BLaER1 (cell line): ENCODE data around the gene TGOLN2.
"Not testable (repeated sequence)": the region's sequence is repeated elsewhere in the genome, so short reads cannot be mapped to it uniquely, and the experiment has no call there.

Source experiments
- H3K27ac ChIP-seq: shearing (Covaris generic); formaldehyde crosslinking; 2 replicates; pipeline ENCODE4 v1.8.1; 2022
- H3K27me3 ChIP-seq: shearing (Covaris generic); formaldehyde crosslinking; 2 replicates; pipeline ENCODE4 v1.8.1; 2022
- H3K36me3 ChIP-seq: shearing (Covaris generic); formaldehyde crosslinking; 2 replicates; pipeline ENCODE4 v1.8.1; 2022
- H3K4me1 ChIP-seq: shearing (Covaris generic); formaldehyde crosslinking; 2 replicates; pipeline ENCODE4 v1.8.1; 2022
- H3K4me2 ChIP-seq: shearing (Covaris generic); formaldehyde crosslinking; 2 replicates; pipeline ENCODE4 v1.8.1; 2022
- H3K4me3 ChIP-seq: shearing (Covaris generic); formaldehyde crosslinking; 2 replicates; pipeline ENCODE4 v1.8.1; 2022
- H3K9ac ChIP-seq: shearing (Covaris generic); formaldehyde crosslinking; 2 replicates; pipeline ENCODE4 v1.8.1; 2022
- H3K9me3 ChIP-seq: shearing (Covaris generic); formaldehyde crosslinking; 2 replicates; pipeline ENCODE4 v1.8.1; 2022
- H4K20me1 ChIP-seq: shearing (Covaris generic); formaldehyde crosslinking; 2 replicates; pipeline ENCODE4 v1.8.1; 2022
- Cebpa-rat ChIP-seq: shearing (Covaris generic); IDR thresholded peaks from 2 replicates; pipeline ENCODE4 v1.8.1; 2022

The TGOLN2 gene

GRCh38 chr2:85326406-85327159 is 1.2 kb downstream of the TGOLN2 start:
- H3K27ac ChIP-seq, result peak overlapping the region; percentile 98
- no peaks in the 10 kb centered on the region for H3K9me3 ChIP-seq
- peaks cover 50% of the 10 kb centered on the region for H3K36me3 ChIP-seq
- H4K20me1 ChIP-seq, result peaks cover 58% of the 10 kb centered on the region
- peaks cover 59% of the 10 kb centered on the region for H3K4me1 ChIP-seq
- peak overlapping the region; percentile 79 for H3K4me3 ChIP-seq
- H3K27me3 ChIP-seq, result no peaks in the 10 kb centered on the region
- no peak for TF ChIP-seq Cebpa-rat
- H3K9ac ChIP-seq, result peak overlapping the region; percentile 98
- peak overlapping the region; percentile 92 for H3K4me2 ChIP-seq

- H3K9me3 ChIP-seq, result no peaks in the 10 kb centered on the region
- H3K4me2 ChIP-seq, result peak overlapping the region; percentile 92
- H3K27me3 ChIP-seq, result no peaks in the 10 kb centered on the region
- peak overlapping the region; percentile 98 for H3K9ac ChIP-seq
- no peak overlapping the region for H3K27ac ChIP-seq
- TF ChIP-seq Cebpa-rat, result no peak
- H3K36me3 ChIP-seq, result peaks cover 61% of the 10 kb centered on the region
- H4K20me1 ChIP-seq, result peaks cover 69% of the 10 kb centered on the region
- H3K4me1 ChIP-seq, result peaks cover 59% of the 10 kb centered on the region
- peak overlapping the region; percentile 79 for H3K4me3 ChIP-seq
Observed at GRCh38 chr2:85325466-85325811, 2.4 kb downstream of the TGOLN2 start.

GRCh38 chr2:85324639-85325465 is 2.9 kb downstream of the TGOLN2 start:
- Histone ChIP-seq H3K27ac (no peak overlapping the region), H4K20me1 (peaks cover 75% of the 10 kb centered on the region), H3K9ac (peak overlapping the region; percentile 98), H3K9me3 (no peaks in the 10 kb centered on the region), H3K36me3 (peaks cover 67% of the 10 kb centered on the region), H3K27me3 (no peaks in the 10 kb centered on the region), H3K4me1 (peaks cover 59% of the 10 kb centered on the region), H3K4me2 (peak overlapping the region; percentile 92), H3K4me3 (peak overlapping the region; percentile 79)
- no peak for TF ChIP-seq Cebpa-rat

DNA sequence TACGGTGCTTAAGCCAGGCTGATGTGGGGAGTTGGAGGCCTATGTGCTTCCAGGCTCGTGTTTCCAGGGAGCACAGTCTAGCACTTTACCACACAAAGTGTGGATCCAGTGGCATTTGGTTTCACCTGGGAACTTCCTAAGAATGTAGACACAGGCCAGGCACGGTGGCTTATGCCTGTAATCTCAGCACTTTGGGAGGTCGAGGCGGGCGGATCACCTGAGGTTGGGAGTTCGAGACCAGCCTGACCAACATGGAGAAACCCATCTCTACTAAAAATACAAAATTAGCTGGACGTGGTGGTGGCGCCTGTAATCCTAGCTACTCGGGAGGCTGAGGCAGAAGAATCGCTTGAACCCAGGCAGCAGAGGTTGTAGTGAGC is 3.8 kb downstream of the TGOLN2 start:
- H3K4me2 ChIP-seq, result peak overlapping the region; percentile 92; the same call in 1 of the 2 replicates
- peaks cover 76% of the 10 kb centered on the region for H3K36me3 ChIP-seq
- not testable (repeated sequence) for H3K4me3 ChIP-seq, H3K27ac ChIP-seq, H3K9me3 ChIP-seq, H3K27me3 ChIP-seq, H3K9ac ChIP-seq
- H4K20me1 ChIP-seq, result peaks cover 84% of the 10 kb centered on the region
- H3K4me1 ChIP-seq, result peaks cover 53% of the 10 kb centered on the region

DNA sequence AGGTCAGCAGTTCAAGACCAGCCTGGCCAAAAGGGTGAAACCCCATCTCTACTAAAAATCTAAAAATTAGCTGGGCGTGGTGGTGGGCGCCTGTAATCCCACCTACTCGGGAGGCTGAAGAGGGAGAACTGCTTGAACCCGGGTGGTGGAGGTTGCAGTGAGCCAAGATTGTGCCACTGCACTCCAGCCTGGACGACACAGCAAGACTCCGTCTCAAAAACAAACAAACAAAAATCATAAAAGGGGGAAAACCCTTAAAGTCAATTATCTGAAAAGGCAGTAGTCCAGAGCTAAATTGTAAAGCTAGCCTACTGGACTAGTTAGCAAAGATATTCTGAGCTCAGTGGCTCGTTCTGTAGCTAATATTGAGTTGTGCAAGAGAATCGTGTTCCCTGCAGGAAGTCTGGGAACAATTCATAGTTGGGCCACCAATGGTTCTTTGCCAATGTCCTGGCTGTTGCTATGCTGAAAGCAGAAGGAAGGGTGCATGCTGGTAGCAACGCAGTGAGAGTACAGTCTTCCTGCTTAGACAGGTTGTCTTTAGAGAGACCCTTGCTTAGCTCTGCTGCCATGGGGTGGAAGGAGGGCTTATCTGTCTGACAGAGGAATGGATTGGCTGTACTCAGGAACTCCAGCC is 4.3 kb downstream of the TGOLN2 start:
- Histone ChIP-seq H3K4me2 (peak overlapping the region; percentile 35; the same call in 1 of the 2 replicates), H3K27me3 (no peaks in the 10 kb centered on the region), H3K4me1 (peaks cover 48% of the 10 kb centered on the region), H4K20me1 (peaks cover 89% of the 10 kb centered on the region), H3K9ac (no peak overlapping the region; the same call in 1 of the 2 replicates), H3K36me3 (peaks cover 81% of the 10 kb centered on the region), H3K27ac (no peak overlapping the region), H3K9me3 (no peaks in the 10 kb centered on the region), H3K4me3 (no peak overlapping the region)
- TF ChIP-seq Cebpa-rat, result no peak

GRCh38 chr2:85319796-85320195 is 8.0 kb downstream of the TGOLN2 start:
- Histone ChIP-seq H3K36me3 (peaks cover 99% of the 10 kb centered on the region), H4K20me1 (peaks cover 92% of the 10 kb centered on the region), H3K4me2 (no peak overlapping the region), H3K9ac (no peak overlapping the region), H3K27me3 (no peaks in the 10 kb centered on the region), H3K4me1 (peaks cover 32% of the 10 kb centered on the region), H3K9me3 (no peaks in the 10 kb centered on the region), H3K27ac (no peak overlapping the region), H3K4me3 (no peak overlapping the region)
- no peak for TF ChIP-seq Cebpa-rat

DNA sequence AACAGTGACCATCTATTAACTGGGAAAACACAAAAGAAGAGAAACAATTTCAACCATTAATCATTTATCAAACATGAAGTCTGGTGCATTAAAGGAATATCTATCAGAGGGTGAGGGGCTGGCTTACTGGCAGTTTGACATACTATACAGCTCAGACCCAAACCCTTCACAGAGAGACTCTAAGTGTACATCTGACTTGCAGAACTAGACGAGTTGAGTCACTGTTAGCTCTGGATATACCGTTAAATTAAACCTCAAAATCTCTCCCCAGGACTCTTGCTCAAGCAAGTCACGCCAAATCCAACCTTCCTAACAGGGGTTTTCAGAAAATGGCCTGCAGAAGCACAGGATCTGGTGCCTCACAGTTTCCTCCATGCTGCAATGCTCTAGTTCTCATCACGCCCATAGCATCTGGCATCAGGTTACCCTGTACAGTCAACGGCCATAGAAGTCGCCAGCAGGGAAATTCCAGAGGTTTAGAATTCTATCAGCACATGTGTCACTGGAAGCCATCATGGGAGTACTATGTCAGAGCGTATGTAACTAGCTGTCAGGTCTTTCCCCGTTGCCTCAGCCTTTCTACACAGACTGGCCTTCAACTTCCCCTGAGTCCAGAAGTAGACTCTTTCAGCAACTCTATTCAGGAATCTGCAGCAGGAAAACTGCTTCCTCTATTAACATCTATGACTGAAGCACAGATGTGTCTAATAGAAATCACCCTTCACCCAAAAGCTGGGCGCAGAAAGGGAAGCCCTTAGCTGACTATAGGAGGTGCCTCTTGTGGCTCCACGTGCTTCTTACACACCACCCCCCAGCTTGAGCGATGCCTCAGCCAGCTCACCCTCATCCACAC is 9.3 kb downstream of the TGOLN2 start:
- Histone ChIP-seq H3K27me3 (no peaks in the 10 kb centered on the region), H3K27ac (no peak overlapping the region), H3K36me3 (peaks cover 99% of the 10 kb centered on the region), H3K4me1 (peaks cover 18% of the 10 kb centered on the region), H3K4me3 (no peak overlapping the region), H3K9ac (no peak overlapping the region), H3K4me2 (no peak overlapping the region), H3K9me3 (no peaks in the 10 kb centered on the region), H4K20me1 (peaks cover 88% of the 10 kb centered on the region)
- no peak for TF ChIP-seq Cebpa-rat

DNA sequence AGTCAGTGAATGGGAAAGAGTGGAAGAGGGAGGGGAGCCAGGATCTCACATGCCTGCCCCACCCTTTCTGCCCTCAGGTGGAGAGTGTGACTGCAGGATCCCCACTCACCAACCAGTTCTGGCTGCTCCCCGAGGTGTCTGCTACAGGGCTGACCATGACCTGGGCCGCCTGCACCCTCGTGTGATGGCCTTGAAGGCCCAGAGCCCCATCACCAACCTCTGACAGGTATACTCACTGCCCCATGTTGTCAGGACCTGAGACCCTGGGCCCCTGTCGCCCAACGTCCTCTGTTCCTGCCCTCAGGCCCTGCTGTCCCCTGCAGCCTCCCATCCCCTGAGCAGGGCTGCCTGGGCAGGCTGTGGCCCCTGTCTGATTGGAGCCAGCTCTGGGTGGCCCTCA is 11.9 kb downstream of the TGOLN2 start:
- Histone ChIP-seq H3K4me1 (peaks cover 13% of the 10 kb centered on the region), H4K20me1 (peaks cover 63% of the 10 kb centered on the region), H3K36me3 (peaks cover 77% of the 10 kb centered on the region)
- H3K4me2 ChIP-seq, H3K27me3 ChIP-seq, H3K9me3 ChIP-seq, H3K4me3 ChIP-seq, H3K9ac ChIP-seq, H3K27ac ChIP-seq: not testable (repeated sequence)

DNA sequence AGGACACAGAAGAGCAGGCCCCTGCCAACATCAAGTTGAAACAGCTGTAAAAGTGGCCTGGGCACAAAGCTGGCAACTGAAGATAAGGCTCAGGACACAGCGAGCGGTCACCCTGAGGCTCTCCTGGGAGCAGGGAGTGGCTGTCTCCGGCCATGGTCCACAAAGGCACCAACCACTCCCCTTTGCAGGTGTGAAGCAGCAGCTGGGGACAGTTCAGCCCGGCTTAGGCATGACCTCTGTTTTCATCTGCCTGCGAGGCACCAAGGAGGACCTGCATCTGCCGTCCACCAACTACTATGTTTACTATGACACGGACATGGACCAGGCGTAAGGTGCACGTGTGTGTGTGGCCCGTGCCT is 12.9 kb downstream of the TGOLN2 start:
- peaks cover 53% of the 10 kb centered on the region for H4K20me1 ChIP-seq
- H3K4me3 ChIP-seq, result no peak overlapping the region
- peaks cover 67% of the 10 kb centered on the region for H3K36me3 ChIP-seq
- H3K4me2 ChIP-seq, result no peak overlapping the region
- no peaks in the 10 kb centered on the region for H3K9me3 ChIP-seq
- peaks cover 23% of the 10 kb centered on the region for H3K4me1 ChIP-seq
- no peaks in the 10 kb centered on the region for H3K27me3 ChIP-seq
- no peak overlapping the region for H3K27ac ChIP-seq
- H3K9ac ChIP-seq, result no peak overlapping the region
- no peak for TF ChIP-seq Cebpa-rat
